ENCODE measurements around the gene HUNK.

HUNK gene

GRCh38 chr21:31893851-31894415 is 21.1 kb downstream of the HUNK start:
- Histone ChIP-seq H3K27me3 (replicated peaks; ENCODE audit: control insufficient read depth, insufficient read depth, low read length) (no peaks in the 10 kb centered on the region), H3K36me3 (ENCODE audit: control insufficient read depth, insufficient read depth, low read length) (no peaks in the 10 kb centered on the region), H3K4me3 (replicated peaks; ENCODE audit: low read depth, low read length) (no peak overlapping the region)
- TF ChIP-seq, protein P1, sequence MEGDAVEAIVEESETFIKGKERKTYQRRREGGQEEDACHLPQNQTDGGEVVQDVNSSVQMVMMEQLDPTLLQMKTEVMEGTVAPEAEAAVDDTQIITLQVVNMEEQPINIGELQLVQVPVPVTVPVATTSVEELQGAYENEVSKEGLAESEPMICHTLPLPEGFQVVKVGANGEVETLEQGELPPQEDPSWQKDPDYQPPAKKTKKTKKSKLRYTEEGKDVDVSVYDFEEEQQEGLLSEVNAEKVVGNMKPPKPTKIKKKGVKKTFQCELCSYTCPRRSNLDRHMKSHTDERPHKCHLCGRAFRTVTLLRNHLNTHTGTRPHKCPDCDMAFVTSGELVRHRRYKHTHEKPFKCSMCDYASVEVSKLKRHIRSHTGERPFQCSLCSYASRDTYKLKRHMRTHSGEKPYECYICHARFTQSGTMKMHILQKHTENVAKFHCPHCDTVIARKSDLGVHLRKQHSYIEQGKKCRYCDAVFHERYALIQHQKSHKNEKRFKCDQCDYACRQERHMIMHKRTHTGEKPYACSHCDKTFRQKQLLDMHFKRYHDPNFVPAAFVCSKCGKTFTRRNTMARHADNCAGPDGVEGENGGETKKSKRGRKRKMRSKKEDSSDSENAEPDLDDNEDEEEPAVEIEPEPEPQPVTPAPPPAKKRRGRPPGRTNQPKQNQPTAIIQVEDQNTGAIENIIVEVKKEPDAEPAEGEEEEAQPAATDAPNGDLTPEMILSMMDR (IDR thresholded peaks at IDR 0.05; ENCODE audit: insufficient read depth, low read length, poor library complexity, severe bottlenecking), result no peak
- DNase-seq (ENCODE audit: extremely low read depth, insufficient read length), result no peak

DNA sequence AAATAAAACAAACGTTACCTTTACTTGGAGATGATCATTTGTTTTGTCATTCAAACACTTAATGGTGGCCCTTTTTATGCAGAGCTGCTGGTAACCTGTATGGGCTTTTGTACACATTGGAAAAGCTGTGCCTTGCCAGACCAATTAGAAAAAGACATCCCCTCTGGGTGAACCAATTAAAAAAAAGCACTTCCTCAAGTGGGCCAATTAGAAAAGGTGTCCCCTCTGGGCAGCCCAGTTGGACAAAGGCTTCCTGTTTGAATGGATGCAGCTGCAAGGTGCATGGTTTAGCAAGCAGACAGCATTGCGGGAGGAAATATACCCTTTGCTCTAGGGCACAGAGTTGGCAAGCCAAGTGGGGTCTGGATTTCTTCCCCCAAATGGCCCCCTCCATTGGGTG is 21.6 kb downstream of the HUNK start:
- Histone ChIP-seq H3K36me3 (ENCODE audit: control insufficient read depth, insufficient read depth, low read length) (no peaks in the 10 kb centered on the region), H3K27me3 (replicated peaks; ENCODE audit: control insufficient read depth, insufficient read depth, low read length) (no peaks in the 10 kb centered on the region), H3K4me3 (replicated peaks; ENCODE audit: low read depth, low read length) (no peak overlapping the region)
- TF ChIP-seq, protein P1 (IDR thresholded peaks at IDR 0.05; ENCODE audit: insufficient read depth, low read length, poor library complexity, severe bottlenecking), result no peak
- DNase-seq (ENCODE audit: extremely low read depth, insufficient read length), result no peak

- TF ChIP-seq, protein P1 (IDR thresholded peaks at IDR 0.05; ENCODE audit: insufficient read depth, low read length, poor library complexity, severe bottlenecking), result no peak
- Histone ChIP-seq H3K36me3 (ENCODE audit: control insufficient read depth, insufficient read depth, low read length) (no peaks in the 10 kb centered on the region), H3K27me3 (replicated peaks; ENCODE audit: control insufficient read depth, insufficient read depth, low read length) (no peaks in the 10 kb centered on the region), H3K4me3 (replicated peaks; ENCODE audit: low read depth, low read length) (no peak overlapping the region)
- DNase-seq (ENCODE audit: extremely low read depth, insufficient read length), result no peak
Measured at GRCh38 chr21:31895077-31895835, 22.4 kb downstream of the HUNK start.

- H3K4me3 ChIP-seq (replicated peaks; ENCODE audit: low read depth, low read length), result no peak overlapping the region
Measured at GRCh38 chr21:31896019-31896418, 23.2 kb downstream of the HUNK start.

DNA sequence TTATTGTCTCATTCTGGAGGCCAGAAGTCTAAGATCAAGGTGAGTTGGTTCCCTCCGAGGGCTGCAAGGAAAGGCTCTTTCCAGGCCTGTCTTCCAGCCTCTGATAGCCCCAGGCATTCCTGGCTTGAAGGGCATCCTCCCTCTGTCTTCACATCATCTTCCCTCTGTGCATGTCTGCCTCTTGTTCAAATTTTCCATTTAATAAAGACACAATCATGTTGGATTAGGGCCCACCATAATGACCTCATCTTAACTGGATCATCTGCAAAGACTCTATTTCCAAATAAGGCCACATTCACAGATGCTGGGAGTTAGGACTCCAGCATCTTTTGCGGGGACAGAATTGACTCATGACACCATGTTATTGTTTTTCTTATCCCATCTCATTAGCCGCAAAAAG is 24.5 kb downstream of the HUNK start:
- Histone ChIP-seq H3K4me3 (replicated peaks; ENCODE audit: low read depth, low read length) (no peak overlapping the region), H3K27me3 (replicated peaks; ENCODE audit: control insufficient read depth, insufficient read depth, low read length) (no peaks in the 10 kb centered on the region), H3K36me3 (ENCODE audit: control insufficient read depth, insufficient read depth, low read length) (no peaks in the 10 kb centered on the region)
- no peak for DNase-seq (ENCODE audit: extremely low read depth, insufficient read length)
- TF ChIP-seq, protein P1 (IDR thresholded peaks at IDR 0.05; ENCODE audit: insufficient read depth, low read length, poor library complexity, severe bottlenecking), result no peak

More at GRCh38 chr21:31896019-31896418, 23.2 kb downstream of the HUNK start:
- DNase-seq (ENCODE audit: extremely low read depth, insufficient read length), result no peak
- H3K27me3 ChIP-seq (replicated peaks; ENCODE audit: control insufficient read depth, insufficient read depth, low read length), result no peaks in the 10 kb centered on the region
- TF ChIP-seq, protein P1 (IDR thresholded peaks at IDR 0.05; ENCODE audit: insufficient read depth, low read length, poor library complexity, severe bottlenecking), result no peak
- H3K36me3 ChIP-seq (ENCODE audit: control insufficient read depth, insufficient read depth, low read length), result no peaks in the 10 kb centered on the region
